Hematopoietic multipotent progenitor cell (in vitro differentiated cells): ENCODE data around the gene PLA2G2C. TPM values are rescaled to one million over a fixed set of nuclear protein-coding genes. Genes with fewer than 3 reads are reported as not detected.
"Not testable (repeated sequence)": the region's sequence is repeated elsewhere in the genome, so short reads cannot be mapped to it uniquely, and the experiment has no call there.

Source experiments
- DNase-seq, 3 donors: peaks; one replicate each; pipeline ENCODE4 v3.0.0-alpha.2; 2011 to 2015; ENCODE audit warnings: low read depth in 2 of 3, low spot score in 2 of 3
- total RNA-seq: library from RNA; depleted of rRNA; stranded (reverse); fragments of >200 nt; gene quantifications from one replicate; pipeline ENCODE4 v1.2.3, GENCODE V29; 2012

Gene PLA2G2C
- total RNA-seq, result not detected

- peak in 2 of 3 donors; percentile 7 to 39 for DNase-seq
Measured at GRCh38 chr1:20185834-20186782, at the start of gene PLA2G2C, which contains the start of gene UBXN10. Gene PLA2G2C (minus strand): TSS chr1:20186518. CDS start chr1:20177363, 9,155 bp downstream. Gene UBXN10 (plus strand): TSS chr1:20186096. CDS start chr1:20190562, 4,466 bp downstream.

- DNase-seq, result no peak
Measured at GRCh38 chr1:20234788-20235535, 48.6 kb upstream of the PLA2G2C start.

GRCh38 chr1:20233866-20234265, 47.5 kb upstream of the PLA2G2C start:
- no peak for DNase-seq

- peak in 2 of 3 donors; percentile 7 to 40 for DNase-seq
Measured at GRCh38 chr1:20233394-20233793, 47.1 kb upstream of the PLA2G2C start.

GRCh38 chr1:20232564-20232963, 46.2 kb upstream of the PLA2G2C start:
- DNase-seq, result not testable (repeated sequence)

- DNase-seq, result no peak
Measured at GRCh38 chr1:20229171-20229570, 42.9 kb upstream of the PLA2G2C start.

- no peak for DNase-seq
Measured at GRCh38 chr1:20228314-20228825, 42.1 kb upstream of the PLA2G2C start.

GRCh38 chr1:20227704-20228103, 41.4 kb upstream of the PLA2G2C start:
- no peak for DNase-seq

- no peak for DNase-seq
Measured at GRCh38 chr1:20224546-20224945, 38.2 kb upstream of the PLA2G2C start.

- DNase-seq, result no peak
Measured at GRCh38 chr1:20223551-20224419, 37.5 kb upstream of the PLA2G2C start.

- DNase-seq, result no peak
Measured at GRCh38 chr1:20223106-20223505, 36.8 kb upstream of the PLA2G2C start.

GRCh38 chr1:20220036-20220435, 33.7 kb upstream of the PLA2G2C start:
- DNase-seq, result no peak

- not testable (repeated sequence) for DNase-seq
Measured at GRCh38 chr1:20219053-20219452, 32.7 kb upstream of the PLA2G2C start.

GRCh38 chr1:20216574-20216973, 30.3 kb upstream of the PLA2G2C start:
- DNase-seq, result peak in 2 of 3 donors; percentile 13 to 39

- no peak for DNase-seq
Measured at GRCh38 chr1:20215716-20216115, 29.4 kb upstream of the PLA2G2C start.

GRCh38 chr1:20212685-20213331, 26.5 kb upstream of the PLA2G2C start:
- DNase-seq, result peak; percentile 25 to 67 (median 48)

GRCh38 chr1:20212085-20212684, 25.9 kb upstream of the PLA2G2C start:
- no peak for DNase-seq

GRCh38 chr1:20211511-20211931, 25.2 kb upstream of the PLA2G2C start:
- DNase-seq, result no peak

- DNase-seq, result no peak
Measured at GRCh38 chr1:20210736-20211460, 24.6 kb upstream of the PLA2G2C start.
